Globus pallidus (tissue), 1 donor: ENCODE results near the gene SPATA32.
"Not testable (repeated sequence)": the region's sequence is repeated elsewhere in the genome, so short reads cannot be mapped to it uniquely, and the experiment has no call there.

Experiments used
- DNase-seq: peaks from one replicate; pipeline ENCODE4 v3.0.0-alpha.2; 2015; ENCODE audit warnings: low spot score

The SPATA32 gene

GRCh38 chr17:45271603-45272002, 9.7 kb upstream of the SPATA32 start:
- no peak for DNase-seq

DNA sequence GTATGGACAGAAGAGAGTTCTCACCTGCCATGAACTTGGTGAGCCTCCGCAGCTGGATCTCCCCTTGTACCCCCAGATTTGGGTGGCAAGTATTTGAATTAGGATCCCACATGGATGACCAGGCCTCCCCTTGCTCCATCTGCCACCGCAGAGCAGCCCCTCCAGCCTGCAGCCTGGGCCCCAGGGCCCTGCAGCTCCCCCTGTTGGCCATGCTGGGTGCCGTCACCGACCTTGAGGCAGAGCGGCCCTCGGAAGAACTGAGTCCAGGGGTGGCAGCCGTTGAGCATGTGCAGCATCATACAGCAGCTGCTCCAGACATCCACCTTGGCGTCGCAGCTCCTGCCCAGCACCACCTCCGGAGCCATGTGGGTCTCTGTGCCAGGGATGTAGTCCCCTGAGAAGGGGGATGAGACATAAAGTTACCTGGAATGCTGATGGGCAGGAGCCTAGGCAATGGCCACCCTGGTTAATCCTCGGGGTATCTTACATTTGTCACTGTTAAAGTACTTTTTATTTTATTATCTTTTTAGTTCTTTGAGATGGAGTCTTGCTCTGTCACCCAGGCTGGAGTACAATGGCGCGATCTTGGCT, 9.0 kb upstream of the SPATA32 start:
- no peak for DNase-seq

DNA sequence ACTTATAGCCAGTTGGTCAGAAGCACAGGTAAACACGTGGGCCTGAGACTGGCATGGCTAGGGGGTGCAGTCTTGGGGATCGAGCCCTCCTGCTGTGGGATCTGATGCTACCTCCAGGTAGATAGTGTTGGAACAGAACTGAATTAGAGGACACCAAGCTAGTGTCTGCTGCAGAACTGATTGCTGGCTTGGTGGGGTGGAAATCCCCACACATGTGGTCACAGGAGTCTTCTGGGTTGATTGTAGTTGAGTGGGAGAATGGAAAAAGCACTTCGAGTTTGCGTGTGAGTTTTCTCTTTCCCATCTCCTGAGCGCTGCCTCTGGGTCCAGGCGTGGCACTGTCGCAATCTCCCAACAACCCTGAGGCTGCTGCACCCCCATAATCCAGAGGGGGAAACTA, 8.0 kb upstream of the SPATA32 start:
- DNase-seq = no peak

DNA sequence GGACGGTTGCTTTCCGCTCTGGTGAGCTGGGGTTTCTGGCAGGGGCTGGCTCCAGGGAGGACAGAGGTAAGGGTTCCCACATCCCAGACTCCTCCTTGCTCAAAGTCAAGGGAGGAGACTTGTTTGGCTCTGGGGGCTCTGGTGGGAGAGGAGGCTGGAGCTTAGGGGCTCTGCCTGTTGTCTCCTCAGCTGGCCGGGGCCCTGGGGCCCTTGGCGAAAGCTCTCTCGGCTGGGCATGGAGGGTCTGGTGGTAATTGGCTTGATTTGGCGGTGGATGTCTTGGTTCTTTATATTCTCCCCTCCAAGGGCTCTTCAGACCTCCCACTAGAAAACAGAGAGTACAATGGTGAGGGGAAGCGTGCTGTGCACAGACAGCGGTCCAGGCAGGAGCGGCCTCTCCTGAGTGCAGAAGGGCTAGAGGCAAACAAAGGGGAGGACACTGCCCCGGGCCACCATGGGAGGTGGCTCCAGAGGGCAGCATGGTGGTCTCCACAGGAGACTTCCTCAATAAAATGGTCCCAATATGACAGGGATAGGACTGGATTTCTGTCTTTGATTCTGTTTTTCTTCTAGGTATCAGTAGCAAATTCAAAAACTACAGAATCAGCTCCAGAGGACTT, 5.7 kb upstream of the SPATA32 start:
- DNase-seq = no peak

GRCh38 chr17:45266372-45266926, 4.6 kb upstream of the SPATA32 start:
- no peak for DNase-seq

GRCh38 chr17:45265821-45266220, 3.9 kb upstream of the SPATA32 start:
- no peak for DNase-seq

DNA sequence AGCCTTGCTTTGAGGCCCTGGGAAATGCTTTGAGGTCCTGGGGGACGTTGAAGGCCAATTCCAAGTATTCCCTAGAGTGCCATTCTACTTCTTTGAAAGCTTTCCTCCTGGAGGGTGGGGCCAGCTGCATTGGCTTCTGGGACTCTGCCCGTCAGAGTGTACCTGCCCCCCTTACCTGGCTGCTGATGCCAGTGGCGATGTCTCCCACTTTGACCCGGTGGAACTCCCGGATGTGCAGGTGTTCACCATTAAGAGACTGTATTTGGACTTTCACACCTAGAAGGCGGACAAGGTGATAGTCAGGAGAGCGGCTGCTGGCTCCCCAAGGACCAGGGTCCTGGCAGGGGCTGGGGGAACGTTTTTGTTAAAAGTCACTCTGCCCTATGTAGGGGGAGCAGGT, 3.1 kb upstream of the SPATA32 start:
- no peak for DNase-seq

GRCh38 chr17:45264430-45264829, 2.5 kb upstream of the SPATA32 start:
- no peak for DNase-seq

- DNase-seq = no peak
These were observed 1.6 kb upstream of the SPATA32 start for GRCh38 chr17:45263477-45263860.

DNA sequence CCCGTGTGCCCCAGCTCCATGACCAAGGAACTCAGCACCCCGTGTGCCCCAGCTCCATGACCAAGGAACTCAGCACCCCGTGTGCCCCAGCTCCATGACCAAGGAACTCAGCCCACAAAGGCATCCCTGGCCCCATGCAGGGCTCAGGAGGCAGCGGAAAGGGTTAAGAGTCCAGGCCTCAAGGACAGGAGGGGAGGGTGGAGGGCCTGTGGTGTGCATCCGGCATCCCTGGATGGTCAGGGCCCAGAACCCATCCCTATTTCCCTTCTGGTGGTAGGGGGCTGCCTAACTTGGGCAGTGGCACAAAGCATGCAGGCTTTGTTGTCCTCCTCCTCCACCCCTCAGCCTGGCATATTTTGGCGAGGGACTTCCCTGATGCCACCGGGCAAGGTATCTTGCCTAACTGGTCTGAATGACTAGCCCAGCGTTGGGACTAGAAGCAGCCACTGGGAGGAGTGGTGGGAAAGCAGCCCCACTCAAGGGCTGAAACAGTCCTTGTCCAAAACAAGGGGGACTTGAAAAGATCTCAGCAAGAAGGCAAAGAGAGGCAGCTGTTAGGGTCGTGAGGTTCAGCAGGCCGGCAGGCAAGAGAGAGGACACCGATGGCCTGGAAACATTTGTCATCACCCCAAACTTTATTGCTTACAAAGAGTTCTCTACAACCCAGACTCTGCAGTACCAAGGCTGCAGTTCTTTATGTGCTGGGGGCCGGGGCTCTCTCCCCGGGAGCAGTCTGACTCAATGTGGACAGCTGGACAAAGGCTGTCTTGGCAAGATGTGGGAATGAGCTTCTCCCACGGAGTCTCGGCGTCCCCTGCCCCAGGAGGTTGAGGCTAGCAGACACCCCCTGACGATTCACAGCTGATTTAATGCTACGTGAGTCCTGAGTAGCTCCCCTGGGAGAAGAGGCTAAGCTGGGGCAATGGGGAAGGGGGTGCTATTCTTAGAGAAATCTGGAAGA, 902 bp upstream of the SPATA32 start:
- DNase-seq = no peak

GRCh38 chr17:45260204-45260783, 1.6 kb downstream of the SPATA32 start:
- no peak for DNase-seq

DNA sequence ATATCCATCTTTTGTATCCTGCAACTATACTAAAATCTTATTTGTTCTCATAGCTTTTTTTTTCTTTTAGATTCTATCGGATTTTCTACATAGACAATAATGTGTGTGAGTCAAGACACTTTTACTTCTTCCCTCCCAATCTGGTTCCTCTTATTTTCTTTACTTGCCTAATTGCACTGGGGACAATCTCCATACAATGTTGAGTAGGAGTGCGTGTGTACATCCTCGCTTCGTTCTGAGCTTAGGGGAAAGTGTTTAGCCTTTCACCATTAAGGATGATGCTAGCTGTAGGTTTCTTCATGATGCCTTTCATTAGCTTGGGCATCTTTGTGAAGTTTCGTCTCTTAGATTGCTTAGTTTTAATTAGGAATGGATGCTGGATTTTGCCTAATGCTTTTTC, 2.9 kb downstream of the SPATA32 start:
- DNase-seq = no peak

DNA sequence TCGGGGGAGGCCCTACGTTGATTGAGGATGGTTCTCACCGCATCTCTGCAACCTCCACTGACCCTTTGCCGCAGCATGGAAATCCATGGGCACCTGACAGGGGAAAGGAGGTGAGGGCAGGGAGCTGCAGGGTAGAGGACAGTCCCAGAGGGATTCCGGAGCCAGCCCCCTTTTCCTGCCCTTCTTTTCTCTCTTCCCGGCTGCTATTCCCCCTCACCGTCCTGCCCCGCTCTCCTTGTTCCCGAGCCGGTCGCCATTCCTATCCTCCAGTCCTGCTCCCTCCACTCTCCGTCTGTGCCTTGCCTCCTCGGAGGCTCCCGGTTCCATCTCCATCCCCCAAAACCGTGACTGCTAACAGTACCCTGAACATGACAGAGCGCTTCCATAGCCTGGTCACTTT, 4.8 kb downstream of the SPATA32 start:
- DNase-seq = no peak

DNA sequence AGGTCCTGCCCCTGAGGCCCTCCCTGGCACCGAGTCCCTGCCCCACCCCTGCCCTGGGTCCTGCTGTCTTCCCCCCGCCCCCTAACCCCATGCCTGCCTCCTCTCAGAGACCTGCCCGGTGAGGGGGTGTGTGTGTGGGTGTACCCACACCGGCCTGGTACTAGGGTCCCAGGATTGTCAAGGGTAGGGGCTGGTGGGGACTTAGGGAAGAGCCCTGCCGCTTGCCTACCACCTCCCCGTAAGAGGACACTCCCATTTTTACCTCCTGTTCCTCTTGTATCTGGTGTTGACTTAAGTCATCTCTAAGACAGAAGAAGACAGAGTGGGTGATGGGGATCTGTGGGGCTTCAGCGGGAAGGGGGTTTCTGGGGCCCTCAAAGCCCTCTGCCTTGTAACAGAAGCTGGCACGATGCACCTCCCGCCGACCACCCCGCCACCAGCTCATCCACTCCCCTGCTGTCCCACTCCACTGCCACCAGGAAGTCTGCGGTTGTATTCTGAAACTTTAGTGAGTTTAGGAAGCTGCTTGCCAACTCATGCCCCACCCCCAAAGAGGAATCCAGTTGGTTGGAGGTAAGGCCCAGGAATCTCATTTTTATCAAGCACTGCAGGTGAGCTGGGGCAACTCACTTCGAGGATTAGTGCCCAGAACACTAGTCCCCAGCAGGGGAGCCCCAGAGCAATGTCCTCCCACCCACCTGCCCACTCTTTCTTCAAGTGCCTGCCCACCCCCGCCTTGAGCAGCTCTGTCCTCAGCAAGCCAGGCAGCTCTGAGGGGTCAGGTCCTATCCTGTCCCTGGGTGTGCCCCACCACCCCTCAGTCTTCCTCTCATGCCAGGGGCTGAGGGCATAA, 5.6 kb downstream of the SPATA32 start:
- DNase-seq = no peak

- no peak for DNase-seq
These were observed 6.5 kb downstream of the SPATA32 start for GRCh38 chr17:45255358-45255757.

GRCh38 chr17:45253879-45254278, 8.0 kb downstream of the SPATA32 start:
- no peak for DNase-seq

GRCh38 chr17:45253237-45253636, 8.7 kb downstream of the SPATA32 start:
- DNase-seq = not testable (repeated sequence)

DNA sequence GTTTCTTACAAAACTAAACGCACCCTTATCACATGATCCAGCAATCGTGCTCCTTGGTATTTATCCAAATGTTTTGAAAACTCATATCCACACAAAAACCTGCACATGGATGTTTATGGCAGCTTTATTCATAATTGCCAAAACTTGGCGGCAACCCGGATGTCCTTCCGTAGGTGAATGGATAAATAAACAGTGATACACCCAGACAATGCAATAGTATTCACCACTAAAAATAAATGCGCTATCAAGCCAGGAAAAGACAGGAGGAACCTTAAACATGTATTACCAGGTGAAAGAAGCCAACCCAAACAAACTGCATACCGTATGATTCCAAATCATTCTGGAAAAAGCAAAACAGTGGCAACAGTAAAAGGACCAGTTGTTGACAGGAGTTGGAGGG, 10.0 kb downstream of the SPATA32 start:
- no peak for DNase-seq

DNA sequence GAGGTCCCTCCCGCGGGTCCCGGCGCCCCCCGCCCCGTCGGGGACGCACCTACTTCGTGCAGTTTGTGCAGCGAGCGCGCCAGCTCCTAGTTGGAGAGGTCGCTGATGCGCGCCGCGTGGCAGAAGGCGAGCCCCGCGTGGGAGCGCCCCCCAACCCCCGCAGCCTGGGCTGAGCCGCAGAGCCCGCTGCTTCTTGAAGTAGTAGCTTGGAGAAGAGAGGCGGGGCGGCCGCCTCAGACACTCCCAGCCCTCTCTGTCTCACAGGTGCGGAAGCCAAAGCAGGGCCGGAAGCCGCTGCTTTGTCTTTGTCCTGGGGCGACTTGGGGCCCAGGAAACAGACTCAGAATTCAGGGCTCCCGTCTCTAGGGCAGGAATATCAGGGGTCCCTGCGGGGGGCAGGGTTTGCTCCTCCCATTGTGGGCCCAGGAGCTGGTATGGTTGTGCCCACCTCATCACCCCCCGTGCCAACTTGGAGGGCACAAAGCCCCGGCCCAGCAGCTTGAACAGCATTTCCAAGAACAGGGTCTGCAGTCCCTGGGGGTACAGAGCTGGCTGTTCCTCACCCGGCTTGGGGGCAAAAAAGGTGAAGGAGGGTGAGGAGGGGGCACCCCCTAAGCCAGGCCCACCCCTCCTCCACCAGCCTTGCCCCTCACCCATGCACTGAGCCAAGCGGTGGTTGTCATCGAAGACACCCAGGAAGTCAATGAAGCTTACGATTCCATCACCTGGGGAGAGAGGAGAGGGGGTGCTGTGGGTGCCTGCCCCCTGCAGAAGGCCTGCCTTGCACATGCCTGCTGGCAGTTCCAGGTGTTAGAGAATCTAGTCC, 13.5 kb downstream of the SPATA32 start:
- no peak for DNase-seq

- DNase-seq = no peak
These were observed 14.3 kb downstream of the SPATA32 start for GRCh38 chr17:45247429-45248131.
